GM23248 (cell line): ENCODE measurements around the gene KLF15. TPM values are rescaled to one million over a fixed set of nuclear protein-coding genes. Genes with fewer than 3 reads are reported as not detected.

Experiments used
- DNase-seq: peaks from one replicate; pipeline ENCODE4 v3.0.0-alpha.2; 2015
- H2AFZ ChIP-seq: fragments of 200-600 bp; sonication (generic); 2 replicates; pipeline ENCODE4 v1.6.1; 2016; ENCODE audit warnings: antibody characterized with exemption
- H3F3A ChIP-seq: fragments of 200-600 bp; sonication (generic); 2 replicates; pipeline ENCODE4 v1.6.1; 2016; ENCODE audit warnings: mild to moderate bottlenecking, antibody characterized with exemption, mixed run types; ENCODE audit not compliant: insufficient read depth
- H3K27ac ChIP-seq: fragments of 200-600 bp; sonication (generic); 2 replicates; pipeline ENCODE4 v1.5.1; 2016; ENCODE audit warnings: mild to moderate bottlenecking
- H3K27me3 ChIP-seq: fragments of 200-600 bp; sonication (generic); replicated peaks from 2 replicates; pipeline ENCODE4 v1.6.1; 2016; ENCODE audit warnings: mild to moderate bottlenecking; ENCODE audit not compliant: insufficient read depth
- H3K36me3 ChIP-seq: fragments of 200-600 bp; sonication (generic); 2 replicates; pipeline ENCODE4 v1.6.1; 2016; ENCODE audit warnings: low read depth, mild to moderate bottlenecking
- H3K4me1 ChIP-seq: fragments of 200-600 bp; sonication (generic); 2 replicates; pipeline ENCODE4 v1.6.1; 2016; ENCODE audit warnings: mild to moderate bottlenecking; ENCODE audit not compliant: insufficient read depth
- H3K4me2 ChIP-seq: fragments of 200-600 bp; sonication (generic); one replicate; pipeline ENCODE4 v1.6.1; 2016; ENCODE audit warnings: mild to moderate bottlenecking; ENCODE audit not compliant: unreplicated experiment
- H3K4me3 ChIP-seq: fragments of 200-600 bp; sonication (generic); 2 replicates; pipeline ENCODE4 v1.5.1; 2016; ENCODE audit warnings: mild to moderate bottlenecking
- H3K79me2 ChIP-seq: fragments of 200-600 bp; sonication (generic); 2 replicates; pipeline ENCODE4 v1.6.1; 2016; ENCODE audit warnings: mild to moderate bottlenecking; ENCODE audit not compliant: insufficient read depth
- H3K9ac ChIP-seq: fragments of 200-600 bp; sonication (generic); 2 replicates; pipeline ENCODE4 v1.6.1; 2016; ENCODE audit warnings: mild to moderate bottlenecking
- H3K9me2 ChIP-seq: fragments of 200-600 bp; sonication (generic); 2 replicates; pipeline ENCODE4 v1.6.1; 2016; ENCODE audit warnings: mixed run types, mild to moderate bottlenecking, moderate library complexity; ENCODE audit not compliant: insufficient read depth
- H3K9me3 ChIP-seq: fragments of 200-600 bp; sonication (generic); one replicate; pipeline ENCODE4 v1.6.1; 2017; ENCODE audit warnings: low read depth
- H4K20me1 ChIP-seq: fragments of 200-600 bp; sonication (generic); 2 replicates; pipeline ENCODE4 v1.6.0; 2016; ENCODE audit not compliant: insufficient read depth
- EZH2 ChIP-seq: fragments of 200-600 bp; sonication (generic); IDR thresholded peaks from 2 replicates; pipeline ENCODE4 v1.6.1; 2018; ENCODE audit warnings: antibody characterized with exemption, mild to moderate bottlenecking; ENCODE audit not compliant: insufficient read depth, poor library complexity, severe bottlenecking
- EZH2phosphoT487 ChIP-seq: fragments of 200-600 bp; sonication (generic); IDR thresholded peaks from 2 replicates; pipeline ENCODE4 v1.6.1; 2018; ENCODE audit warnings: antibody characterized with exemption, moderate library complexity, mild to moderate bottlenecking, low read depth; ENCODE audit not compliant: insufficient read depth
- WGBS, 2 experiments: methylation state at CpG; one replicate each; pipeline ENCODE4 v1.1.6; 2015 to 2017; ENCODE audit warnings: low lambda C conversion rate in 2 of 2, low coverage in 1 of 2; ENCODE audit errors: missing lambda C conversion rate in 2 of 2; 5-methylcytosine and 5-hydroxymethylcytosine counted together
- in situ Hi-C: fragments of 300-500 bp; cut with MboI; formaldehyde crosslinking; loops from 2 replicates; pipeline ENCODE4 v1.15.0; 2020
- polyA plus RNA-seq: library from polyadenylated mRNA; unstranded; fragments of >200 nt; fragmentation: Nextera tagmentation; extraction: Ambion mirVana; gene quantifications from 2 replicates; pipeline ENCODE4 v1.2.1, GENCODE V29; 2016
- total RNA-seq: library from RNA; depleted of rRNA; stranded (reverse); fragments of >200 nt; shearing (Covaris generic); gene quantifications from 2 replicates; pipeline ENCODE4 v1.2.3, GENCODE V29; 2014

The KLF15 gene
- total and polyA plus RNA-seq, 2 experiments from 2014 or later = 0.14 to 0.54 TPM

GRCh38 chr3:126340596-126340942, 16.6 kb downstream of the KLF15 start:
- TF ChIP-seq EZH2 (no peak), EZH2phosphoT487 (no peak)
- WGBS, 2 experiments = 67 to 69% methylated on average over 3 of the region's 3 CpGs
- Histone ChIP-seq H3K27me3 (peaks cover 11% of the 10 kb centered on the region; the same call in 1 of the 2 replicates), H3K36me3 (no peaks in the 10 kb centered on the region), H4K20me1 (no peaks in the 10 kb centered on the region), H3K79me2 (no peaks in the 10 kb centered on the region), H2AFZ (no peak overlapping the region), H3K4me3 (no peak overlapping the region), H3K9me2 (no peaks in the 10 kb centered on the region), H3K27ac (no peak overlapping the region), H3K4me1 (peaks cover 3% of the 10 kb centered on the region; the same call in 1 of the 2 replicates), H3K4me2 (no peak overlapping the region), H3K9me3 (no peaks in the 10 kb centered on the region), H3F3A (no peaks in the 10 kb centered on the region), H3K9ac (no peak overlapping the region)
- in situ Hi-C loops = no loop called here
- no peak for DNase-seq

- peak; percentile 85 for DNase-seq
- no peak overlapping the region for H3K27ac ChIP-seq
- no peaks in the 10 kb centered on the region for H3K36me3 ChIP-seq
- H3K79me2 ChIP-seq = no peaks in the 10 kb centered on the region
- in situ Hi-C loops = no loop called here
- TF ChIP-seq EZH2 = no peak
- TF ChIP-seq EZH2phosphoT487 = no peak
- no peaks in the 10 kb centered on the region for H3F3A ChIP-seq
- WGBS, 2 experiments = 3 to 13% methylated on average over 4 of the region's 4 CpGs
- no peak overlapping the region for H3K4me2 ChIP-seq
- H3K9me3 ChIP-seq = no peaks in the 10 kb centered on the region
- no peaks in the 10 kb centered on the region for H3K9me2 ChIP-seq
- H3K4me3 ChIP-seq = no peak overlapping the region
- peaks cover 3% of the 10 kb centered on the region; the same call in 1 of the 2 replicates for H3K4me1 ChIP-seq
- peaks cover 11% of the 10 kb centered on the region; the same call in 1 of the 2 replicates for H3K27me3 ChIP-seq
- H4K20me1 ChIP-seq = no peaks in the 10 kb centered on the region
- no peak overlapping the region for H3K9ac ChIP-seq
- no peak overlapping the region for H2AFZ ChIP-seq
Measured at GRCh38 chr3:126340081-126340511, 17.1 kb downstream of the KLF15 start.

GRCh38 chr3:126339466-126339865, 17.7 kb downstream of the KLF15 start:
- Histone ChIP-seq H3K4me1 (peaks cover 3% of the 10 kb centered on the region; the same call in 1 of the 2 replicates), H3K9me3 (no peaks in the 10 kb centered on the region), H3K4me2 (no peak overlapping the region), H3F3A (no peaks in the 10 kb centered on the region), H3K4me3 (no peak overlapping the region), H3K27ac (no peak overlapping the region), H3K9me2 (no peaks in the 10 kb centered on the region), H3K27me3 (peaks cover 11% of the 10 kb centered on the region; the same call in 1 of the 2 replicates), H3K36me3 (no peaks in the 10 kb centered on the region), H2AFZ (no peak overlapping the region), H3K79me2 (no peaks in the 10 kb centered on the region), H3K9ac (no peak overlapping the region), H4K20me1 (no peaks in the 10 kb centered on the region)
- DNase-seq = no peak
- in situ Hi-C loops = no loop called here
- TF ChIP-seq EZH2 (no peak), EZH2phosphoT487 (no peak)
- WGBS, 2 experiments = 45 to 48% methylated on average over 4 of the region's 4 CpGs

GRCh38 chr3:126338790-126339288, 18.4 kb downstream of the KLF15 start:
- H3K79me2 ChIP-seq = no peaks in the 10 kb centered on the region
- H2AFZ ChIP-seq = no peak overlapping the region
- H3K4me1 ChIP-seq = peaks cover 3% of the 10 kb centered on the region; the same call in 1 of the 2 replicates
- no peak overlapping the region for H3K4me2 ChIP-seq
- H3K27ac ChIP-seq = no peak overlapping the region
- H3F3A ChIP-seq = no peaks in the 10 kb centered on the region
- H3K9ac ChIP-seq = no peak overlapping the region
- H3K36me3 ChIP-seq = no peaks in the 10 kb centered on the region
- H3K9me3 ChIP-seq = no peaks in the 10 kb centered on the region
- in situ Hi-C loops = no loop called here
- no peak overlapping the region for H3K4me3 ChIP-seq
- DNase-seq = no peak
- no peak for TF ChIP-seq EZH2
- no peak for TF ChIP-seq EZH2phosphoT487
- H3K27me3 ChIP-seq = peaks cover 11% of the 10 kb centered on the region; the same call in 1 of the 2 replicates
- WGBS, 2 experiments = 15 to 19% methylated on average over 15 of the region's 15 CpGs
- H3K9me2 ChIP-seq = no peaks in the 10 kb centered on the region
- H4K20me1 ChIP-seq = no peaks in the 10 kb centered on the region
